ENCODE measurements around the gene TIGD6. TPM values are rescaled to one million over a fixed set of nuclear protein-coding genes. Genes with fewer than 3 reads are reported as not detected.

The TIGD6 gene
- total RNA-seq, 1 experiment from 2014 or later: 2.1 TPM

DNA sequence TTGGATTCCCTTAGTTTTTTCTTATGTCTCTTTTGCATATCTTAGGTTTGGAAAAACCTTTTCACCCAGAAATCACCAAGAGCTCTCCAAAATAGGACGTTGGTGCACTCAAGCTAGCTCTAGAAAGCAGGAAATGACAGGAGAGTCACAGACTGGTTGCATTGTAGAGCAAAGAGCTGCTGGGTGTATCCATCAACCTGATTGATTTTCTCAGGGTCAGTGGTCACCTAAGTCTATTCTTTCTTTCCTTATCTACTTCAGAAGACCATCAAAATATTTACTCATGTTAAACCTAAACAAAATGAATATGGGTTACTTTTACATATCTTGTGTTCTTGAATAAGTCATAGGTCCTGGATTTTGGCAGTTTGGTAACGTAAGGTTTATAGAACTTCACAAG is 25.0 kb downstream of the TIGD6 start (continued):
- TF ChIP-seq, protein P1, sequence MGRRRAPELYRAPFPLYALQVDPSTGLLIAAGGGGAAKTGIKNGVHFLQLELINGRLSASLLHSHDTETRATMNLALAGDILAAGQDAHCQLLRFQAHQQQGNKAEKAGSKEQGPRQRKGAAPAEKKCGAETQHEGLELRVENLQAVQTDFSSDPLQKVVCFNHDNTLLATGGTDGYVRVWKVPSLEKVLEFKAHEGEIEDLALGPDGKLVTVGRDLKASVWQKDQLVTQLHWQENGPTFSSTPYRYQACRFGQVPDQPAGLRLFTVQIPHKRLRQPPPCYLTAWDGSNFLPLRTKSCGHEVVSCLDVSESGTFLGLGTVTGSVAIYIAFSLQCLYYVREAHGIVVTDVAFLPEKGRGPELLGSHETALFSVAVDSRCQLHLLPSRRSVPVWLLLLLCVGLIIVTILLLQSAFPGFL (CRISPR knock-in tag; IDR thresholded peaks at IDR 0.05; ENCODE audit: borderline replicate concordance): no peak

DNA sequence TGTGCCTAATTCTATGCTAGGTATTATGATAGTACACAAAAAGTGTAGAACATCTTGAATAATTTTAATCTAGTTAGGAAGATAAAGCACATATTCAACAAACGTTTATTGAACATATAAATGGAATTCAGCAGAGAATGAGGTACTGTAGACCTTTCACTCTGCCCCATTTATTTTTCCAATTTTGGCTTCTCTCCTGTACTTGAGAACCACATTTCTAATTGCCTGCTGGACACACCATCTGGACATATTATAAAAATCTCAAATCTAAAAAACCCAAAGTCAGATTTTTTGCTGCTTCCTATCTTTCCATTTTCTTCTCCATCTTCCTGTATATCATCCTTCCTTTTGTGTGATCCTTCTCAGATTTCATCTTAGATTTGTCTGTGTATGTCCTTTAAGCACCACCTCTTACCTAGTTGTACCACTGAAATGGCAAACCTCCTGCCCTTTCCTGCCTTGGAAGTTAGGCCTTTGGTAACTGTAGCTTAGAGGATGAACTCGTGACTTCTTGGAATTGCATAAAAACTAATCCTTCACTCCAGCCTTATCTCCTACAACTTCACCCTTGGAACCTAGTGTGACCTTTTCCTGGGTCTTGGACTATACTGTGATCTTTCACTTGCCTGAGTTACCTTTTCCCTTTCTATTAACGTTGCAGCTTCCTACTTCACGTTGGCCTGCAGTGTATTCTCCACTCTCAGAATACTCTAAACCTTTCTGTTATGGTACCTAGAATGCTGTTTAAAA is 31.1 kb downstream of the TIGD6 start:
- ChIA-PET POLR2A (no interaction called here), CTCF (interaction anchor here (1.0 to 1.2 kb wide), 3 partner anchors 21 to 116 kb away, joined by 3 to 4 read pairs (median 4); no protein-coding TSS in a partner anchor)
- DNase-seq (ENCODE audit: low spot score) (no peak), ATAC-seq (no peak)
- Mint-ChIP-seq H3K4me1 (no peaks in the 10 kb centered on the region), H3K4me3 (no peak overlapping the region), H3K36me3 (no peaks in the 10 kb centered on the region), H3K9me3 (no peaks in the 10 kb centered on the region), H3K27me3 (ENCODE audit: low read depth) (no peaks in the 10 kb centered on the region), H3K27ac (no peak overlapping the region)
- TF ChIP-seq, protein P2, sequence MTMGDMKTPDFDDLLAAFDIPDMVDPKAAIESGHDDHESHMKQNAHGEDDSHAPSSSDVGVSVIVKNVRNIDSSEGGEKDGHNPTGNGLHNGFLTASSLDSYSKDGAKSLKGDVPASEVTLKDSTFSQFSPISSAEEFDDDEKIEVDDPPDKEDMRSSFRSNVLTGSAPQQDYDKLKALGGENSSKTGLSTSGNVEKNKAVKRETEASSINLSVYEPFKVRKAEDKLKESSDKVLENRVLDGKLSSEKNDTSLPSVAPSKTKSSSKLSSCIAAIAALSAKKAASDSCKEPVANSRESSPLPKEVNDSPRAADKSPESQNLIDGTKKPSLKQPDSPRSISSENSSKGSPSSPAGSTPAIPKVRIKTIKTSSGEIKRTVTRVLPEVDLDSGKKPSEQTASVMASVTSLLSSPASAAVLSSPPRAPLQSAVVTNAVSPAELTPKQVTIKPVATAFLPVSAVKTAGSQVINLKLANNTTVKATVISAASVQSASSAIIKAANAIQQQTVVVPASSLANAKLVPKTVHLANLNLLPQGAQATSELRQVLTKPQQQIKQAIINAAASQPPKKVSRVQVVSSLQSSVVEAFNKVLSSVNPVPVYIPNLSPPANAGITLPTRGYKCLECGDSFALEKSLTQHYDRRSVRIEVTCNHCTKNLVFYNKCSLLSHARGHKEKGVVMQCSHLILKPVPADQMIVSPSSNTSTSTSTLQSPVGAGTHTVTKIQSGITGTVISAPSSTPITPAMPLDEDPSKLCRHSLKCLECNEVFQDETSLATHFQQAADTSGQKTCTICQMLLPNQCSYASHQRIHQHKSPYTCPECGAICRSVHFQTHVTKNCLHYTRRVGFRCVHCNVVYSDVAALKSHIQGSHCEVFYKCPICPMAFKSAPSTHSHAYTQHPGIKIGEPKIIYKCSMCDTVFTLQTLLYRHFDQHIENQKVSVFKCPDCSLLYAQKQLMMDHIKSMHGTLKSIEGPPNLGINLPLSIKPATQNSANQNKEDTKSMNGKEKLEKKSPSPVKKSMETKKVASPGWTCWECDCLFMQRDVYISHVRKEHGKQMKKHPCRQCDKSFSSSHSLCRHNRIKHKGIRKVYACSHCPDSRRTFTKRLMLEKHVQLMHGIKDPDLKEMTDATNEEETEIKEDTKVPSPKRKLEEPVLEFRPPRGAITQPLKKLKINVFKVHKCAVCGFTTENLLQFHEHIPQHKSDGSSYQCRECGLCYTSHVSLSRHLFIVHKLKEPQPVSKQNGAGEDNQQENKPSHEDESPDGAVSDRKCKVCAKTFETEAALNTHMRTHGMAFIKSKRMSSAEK (CRISPR knock-in tag; IDR thresholded peaks at IDR 0.05; ENCODE audit: borderline replicate concordance): no peak
- TF ChIP-seq ZBTB21 (CRISPR knock-in tag; IDR thresholded peaks at IDR 0.05; ENCODE audit: borderline replicate concordance) (no peak), TEAD1 (CRISPR knock-in tag; IDR thresholded peaks at IDR 0.05) (no peak), ZNF396 (CRISPR knock-in tag; IDR thresholded peaks at IDR 0.05; ENCODE audit: borderline replicate concordance) (no peak), ATF1 (CRISPR knock-in tag; IDR thresholded peaks at IDR 0.05) (no peak), ZNF317 (CRISPR knock-in tag; IDR thresholded peaks at IDR 0.05; ENCODE audit: borderline replicate concordance, low read depth) (no peak), TEAD4 (CRISPR knock-in tag; IDR thresholded peaks at IDR 0.05) (no peak), ZNF138 (CRISPR knock-in tag; conservative IDR thresholded peaks at IDR 0.05) (no peak), EMX1 (CRISPR knock-in tag; IDR thresholded peaks at IDR 0.05) (no peak), CREB1 (CRISPR knock-in tag; IDR thresholded peaks at IDR 0.05) (no peak), ZNF121 (CRISPR knock-in tag; IDR thresholded peaks at IDR 0.05) (no peak)
- TF ChIP-seq, protein P3, sequence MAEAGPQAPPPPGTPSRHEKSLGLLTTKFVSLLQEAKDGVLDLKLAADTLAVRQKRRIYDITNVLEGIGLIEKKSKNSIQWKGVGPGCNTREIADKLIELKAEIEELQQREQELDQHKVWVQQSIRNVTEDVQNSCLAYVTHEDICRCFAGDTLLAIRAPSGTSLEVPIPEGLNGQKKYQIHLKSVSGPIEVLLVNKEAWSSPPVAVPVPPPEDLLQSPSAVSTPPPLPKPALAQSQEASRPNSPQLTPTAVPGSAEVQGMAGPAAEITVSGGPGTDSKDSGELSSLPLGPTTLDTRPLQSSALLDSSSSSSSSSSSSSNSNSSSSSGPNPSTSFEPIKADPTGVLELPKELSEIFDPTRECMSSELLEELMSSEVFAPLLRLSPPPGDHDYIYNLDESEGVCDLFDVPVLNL (CRISPR knock-in tag; IDR thresholded peaks at IDR 0.05; ENCODE audit: borderline replicate concordance, low read depth): no peak
- TF ChIP-seq, protein P4, sequence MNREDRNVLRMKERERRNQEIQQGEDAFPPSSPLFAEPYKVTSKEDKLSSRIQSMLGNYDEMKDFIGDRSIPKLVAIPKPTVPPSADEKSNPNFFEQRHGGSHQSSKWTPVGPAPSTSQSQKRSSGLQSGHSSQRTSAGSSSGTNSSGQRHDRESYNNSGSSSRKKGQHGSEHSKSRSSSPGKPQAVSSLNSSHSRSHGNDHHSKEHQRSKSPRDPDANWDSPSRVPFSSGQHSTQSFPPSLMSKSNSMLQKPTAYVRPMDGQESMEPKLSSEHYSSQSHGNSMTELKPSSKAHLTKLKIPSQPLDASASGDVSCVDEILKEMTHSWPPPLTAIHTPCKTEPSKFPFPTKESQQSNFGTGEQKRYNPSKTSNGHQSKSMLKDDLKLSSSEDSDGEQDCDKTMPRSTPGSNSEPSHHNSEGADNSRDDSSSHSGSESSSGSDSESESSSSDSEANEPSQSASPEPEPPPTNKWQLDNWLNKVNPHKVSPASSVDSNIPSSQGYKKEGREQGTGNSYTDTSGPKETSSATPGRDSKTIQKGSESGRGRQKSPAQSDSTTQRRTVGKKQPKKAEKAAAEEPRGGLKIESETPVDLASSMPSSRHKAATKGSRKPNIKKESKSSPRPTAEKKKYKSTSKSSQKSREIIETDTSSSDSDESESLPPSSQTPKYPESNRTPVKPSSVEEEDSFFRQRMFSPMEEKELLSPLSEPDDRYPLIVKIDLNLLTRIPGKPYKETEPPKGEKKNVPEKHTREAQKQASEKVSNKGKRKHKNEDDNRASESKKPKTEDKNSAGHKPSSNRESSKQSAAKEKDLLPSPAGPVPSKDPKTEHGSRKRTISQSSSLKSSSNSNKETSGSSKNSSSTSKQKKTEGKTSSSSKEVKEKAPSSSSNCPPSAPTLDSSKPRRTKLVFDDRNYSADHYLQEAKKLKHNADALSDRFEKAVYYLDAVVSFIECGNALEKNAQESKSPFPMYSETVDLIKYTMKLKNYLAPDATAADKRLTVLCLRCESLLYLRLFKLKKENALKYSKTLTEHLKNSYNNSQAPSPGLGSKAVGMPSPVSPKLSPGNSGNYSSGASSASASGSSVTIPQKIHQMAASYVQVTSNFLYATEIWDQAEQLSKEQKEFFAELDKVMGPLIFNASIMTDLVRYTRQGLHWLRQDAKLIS (CRISPR knock-in tag; IDR thresholded peaks at IDR 0.05; ENCODE audit: borderline replicate concordance): no peak
- TF ChIP-seq, protein P5, sequence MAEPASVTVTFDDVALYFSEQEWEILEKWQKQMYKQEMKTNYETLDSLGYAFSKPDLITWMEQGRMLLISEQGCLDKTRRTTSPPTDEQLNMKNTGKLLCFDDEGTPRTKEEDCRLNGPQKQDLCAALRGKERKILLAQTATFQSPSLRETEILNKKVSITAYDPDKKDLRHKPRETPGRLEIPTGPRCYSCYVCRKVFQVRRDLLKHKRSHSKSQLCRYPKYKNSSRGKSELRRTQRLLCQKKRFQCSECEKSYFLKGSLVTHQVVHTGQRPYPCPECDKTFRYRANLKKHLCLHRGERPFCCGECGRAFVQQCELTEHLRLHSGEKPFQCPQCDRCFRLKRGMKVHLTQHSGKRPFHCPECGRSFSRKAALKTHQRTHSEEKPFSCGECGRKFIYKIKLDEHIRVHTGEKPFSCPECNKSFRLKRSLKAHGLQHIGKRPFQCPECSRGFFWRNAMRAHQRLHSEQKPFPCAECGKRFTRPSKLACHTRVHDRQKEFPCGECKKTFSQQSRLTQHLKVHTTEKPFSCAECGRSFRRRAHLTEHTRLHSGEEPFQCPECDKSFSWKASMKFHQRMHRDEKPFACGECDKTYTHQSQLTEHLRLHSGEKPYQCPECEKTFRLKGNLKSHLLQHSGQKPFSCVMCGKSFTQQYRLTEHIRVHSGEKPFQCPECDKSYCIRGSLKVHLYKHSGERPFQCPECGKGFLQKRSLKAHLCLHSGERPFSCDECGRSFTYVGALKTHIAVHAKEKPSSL (CRISPR knock-in tag; conservative IDR thresholded peaks at IDR 0.05): no peak
- TF ChIP-seq, protein P6, sequence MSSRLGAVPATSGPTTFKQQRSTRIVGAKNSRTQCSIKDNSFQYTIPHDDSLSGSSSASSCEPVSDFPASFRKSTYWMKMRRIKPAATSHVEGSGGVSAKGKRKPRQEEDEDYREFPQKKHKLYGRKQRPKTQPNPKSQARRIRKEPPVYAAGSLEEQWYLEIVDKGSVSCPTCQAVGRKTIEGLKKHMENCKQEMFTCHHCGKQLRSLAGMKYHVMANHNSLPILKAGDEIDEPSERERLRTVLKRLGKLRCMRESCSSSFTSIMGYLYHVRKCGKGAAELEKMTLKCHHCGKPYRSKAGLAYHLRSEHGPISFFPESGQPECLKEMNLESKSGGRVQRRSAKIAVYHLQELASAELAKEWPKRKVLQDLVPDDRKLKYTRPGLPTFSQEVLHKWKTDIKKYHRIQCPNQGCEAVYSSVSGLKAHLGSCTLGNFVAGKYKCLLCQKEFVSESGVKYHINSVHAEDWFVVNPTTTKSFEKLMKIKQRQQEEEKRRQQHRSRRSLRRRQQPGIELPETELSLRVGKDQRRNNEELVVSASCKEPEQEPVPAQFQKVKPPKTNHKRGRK (CRISPR knock-in tag; IDR thresholded peaks at IDR 0.05; ENCODE audit: borderline replicate concordance): no peak
- TF ChIP-seq, protein P7, sequence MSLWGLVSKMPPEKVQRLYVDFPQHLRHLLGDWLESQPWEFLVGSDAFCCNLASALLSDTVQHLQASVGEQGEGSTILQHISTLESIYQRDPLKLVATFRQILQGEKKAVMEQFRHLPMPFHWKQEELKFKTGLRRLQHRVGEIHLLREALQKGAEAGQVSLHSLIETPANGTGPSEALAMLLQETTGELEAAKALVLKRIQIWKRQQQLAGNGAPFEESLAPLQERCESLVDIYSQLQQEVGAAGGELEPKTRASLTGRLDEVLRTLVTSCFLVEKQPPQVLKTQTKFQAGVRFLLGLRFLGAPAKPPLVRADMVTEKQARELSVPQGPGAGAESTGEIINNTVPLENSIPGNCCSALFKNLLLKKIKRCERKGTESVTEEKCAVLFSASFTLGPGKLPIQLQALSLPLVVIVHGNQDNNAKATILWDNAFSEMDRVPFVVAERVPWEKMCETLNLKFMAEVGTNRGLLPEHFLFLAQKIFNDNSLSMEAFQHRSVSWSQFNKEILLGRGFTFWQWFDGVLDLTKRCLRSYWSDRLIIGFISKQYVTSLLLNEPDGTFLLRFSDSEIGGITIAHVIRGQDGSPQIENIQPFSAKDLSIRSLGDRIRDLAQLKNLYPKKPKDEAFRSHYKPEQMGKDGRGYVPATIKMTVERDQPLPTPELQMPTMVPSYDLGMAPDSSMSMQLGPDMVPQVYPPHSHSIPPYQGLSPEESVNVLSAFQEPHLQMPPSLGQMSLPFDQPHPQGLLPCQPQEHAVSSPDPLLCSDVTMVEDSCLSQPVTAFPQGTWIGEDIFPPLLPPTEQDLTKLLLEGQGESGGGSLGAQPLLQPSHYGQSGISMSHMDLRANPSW (CRISPR knock-in tag; conservative IDR thresholded peaks at IDR 0.05; ENCODE audit: low read depth): no peak

Measured in WTC11 (cell line).